ENCODE results near the gene TWIST2.

Gene TWIST2

GRCh38 chr2:238884812-238885408, 37.0 kb downstream of the TWIST2 start:
- H3K36me3 Mint-ChIP-seq (ENCODE audit: insufficient read depth), result no peaks in the 10 kb centered on the region
- H3K9me3 Mint-ChIP-seq, result no peaks in the 10 kb centered on the region
- no peak overlapping the region for H3K27ac Mint-ChIP-seq
- peaks cover 47 to 67% of the 10 kb centered on the region in 2 donors for H3K27me3 Mint-ChIP-seq
- no peaks in the 10 kb centered on the region for H3K4me1 Mint-ChIP-seq (ENCODE audit: low read depth in 2 of 2)
- ATAC-seq (replicated peaks) (no peak), DNase-seq (no peak)
- no peak overlapping the region for H3K4me3 Mint-ChIP-seq

DNA sequence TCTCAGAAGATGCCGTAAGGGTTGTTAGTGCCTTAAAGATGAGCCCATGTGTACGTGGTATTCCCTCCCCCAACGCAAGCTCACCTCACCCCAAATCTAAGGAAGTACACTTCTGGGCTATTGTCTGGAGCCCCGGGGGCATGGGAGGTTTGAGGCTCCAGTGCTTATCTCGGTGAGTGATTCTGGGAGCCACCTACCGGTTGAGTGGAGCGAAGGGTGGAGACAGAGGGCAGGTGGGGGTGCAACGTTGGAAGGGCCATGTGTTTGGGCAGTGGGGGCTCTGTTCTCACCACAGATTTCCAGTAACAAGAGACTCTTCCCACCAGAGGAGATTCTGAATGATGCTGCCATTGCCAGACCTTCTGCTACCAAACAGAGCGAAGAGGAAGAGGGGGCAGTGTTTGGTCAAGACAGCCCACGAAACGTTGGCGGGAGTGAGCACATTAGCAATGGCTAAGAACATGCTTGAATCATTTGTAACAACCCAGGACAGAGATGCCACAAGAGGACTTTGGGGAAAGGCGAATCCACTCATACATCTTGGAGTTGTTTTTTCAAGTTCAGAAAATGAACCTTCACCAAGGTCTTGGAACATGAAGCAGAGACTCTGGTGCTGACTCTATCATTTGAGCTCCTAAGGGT, 38.7 kb downstream of the TWIST2 start:
- Mint-ChIP-seq H3K36me3 (ENCODE audit: insufficient read depth) (no peaks in the 10 kb centered on the region), H3K4me1 (ENCODE audit: low read depth in 2 of 2) (no peaks in the 10 kb centered on the region), H3K27me3 (peaks cover 49 to 78% of the 10 kb centered on the region in 2 donors), H3K9me3 (no peaks in the 10 kb centered on the region), H3K27ac (no peak overlapping the region), H3K4me3 (no peak overlapping the region)
- no peak for ATAC-seq (replicated peaks)
- DNase-seq, result no peak

DNA sequence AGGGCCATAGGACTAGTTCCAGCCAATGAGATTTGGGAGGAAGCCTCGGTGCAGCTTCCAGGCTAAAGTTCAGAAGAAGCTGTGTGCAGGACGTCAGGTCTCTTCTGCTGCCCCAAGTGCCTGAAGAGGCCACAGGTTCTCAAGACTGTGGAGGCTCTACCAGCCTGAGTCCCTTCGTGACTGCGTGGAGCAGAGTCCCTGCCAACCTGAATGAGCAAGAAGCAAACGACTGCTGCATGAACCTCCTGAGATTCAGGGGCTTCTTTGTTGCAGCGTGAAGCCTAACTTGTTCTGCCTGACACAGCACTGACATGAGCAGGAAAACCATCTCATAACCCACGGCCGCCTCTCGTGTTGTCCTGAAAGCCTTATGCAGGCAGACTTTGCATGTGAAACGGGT, 39.7 kb downstream of the TWIST2 start:
- no peak for DNase-seq
- Mint-ChIP-seq H3K27me3 (peaks cover 42 to 75% of the 10 kb centered on the region in 2 donors), H3K9me3 (no peaks in the 10 kb centered on the region), H3K4me1 (ENCODE audit: low read depth in 2 of 2) (no peaks in the 10 kb centered on the region), H3K27ac (no peak overlapping the region), H3K4me3 (no peak overlapping the region), H3K36me3 (ENCODE audit: insufficient read depth) (no peaks in the 10 kb centered on the region)
- no peak for ATAC-seq (replicated peaks)

- Mint-ChIP-seq H3K27me3 (peaks cover 31 to 67% of the 10 kb centered on the region in 2 donors), H3K4me3 (no peak overlapping the region), H3K36me3 (ENCODE audit: insufficient read depth) (no peaks in the 10 kb centered on the region), H3K4me1 (ENCODE audit: low read depth in 2 of 2) (no peaks in the 10 kb centered on the region), H3K27ac (no peak overlapping the region), H3K9me3 (no peaks in the 10 kb centered on the region)
- DNase-seq (no peak), ATAC-seq (replicated peaks) (no peak)
Observed at GRCh38 chr2:238888781-238889180, 40.9 kb downstream of the TWIST2 start.

DNA sequence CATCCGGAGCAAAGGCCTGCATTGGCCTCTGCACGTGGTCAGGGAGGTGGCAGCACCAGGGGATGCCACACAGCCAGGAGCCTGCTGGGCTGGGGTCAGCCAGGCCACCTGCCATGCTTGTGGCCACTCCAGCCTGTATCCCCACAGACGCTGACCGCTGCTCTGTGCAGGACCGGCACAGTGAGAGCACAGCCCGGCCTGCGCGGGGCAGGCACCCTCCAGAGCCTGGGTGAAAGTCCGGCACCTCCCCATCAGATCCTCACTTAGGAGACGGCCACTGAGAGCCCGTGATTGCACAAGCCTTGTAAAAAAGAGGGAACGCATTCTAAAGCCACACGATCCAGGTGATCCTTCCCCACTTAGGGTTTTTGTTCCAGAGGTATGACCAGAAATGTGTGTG, 42.2 kb downstream of the TWIST2 start:
- Mint-ChIP-seq H3K27ac (no peak overlapping the region), H3K4me3 (no peak overlapping the region), H3K27me3 (peaks cover 25 to 72% of the 10 kb centered on the region in 2 donors), H3K36me3 (ENCODE audit: insufficient read depth) (no peaks in the 10 kb centered on the region), H3K4me1 (ENCODE audit: low read depth in 2 of 2) (no peaks in the 10 kb centered on the region), H3K9me3 (no peaks in the 10 kb centered on the region)
- DNase-seq (no peak), ATAC-seq (replicated peaks) (no peak)

GRCh38 chr2:238890618-238891456, 43.0 kb downstream of the TWIST2 start:
- no peaks in the 10 kb centered on the region for H3K36me3 Mint-ChIP-seq (ENCODE audit: insufficient read depth)
- H3K27me3 Mint-ChIP-seq, result peaks cover 18 to 72% of the 10 kb centered on the region in 2 donors
- no peak for DNase-seq
- ATAC-seq (replicated peaks), result no peak
- no peaks in the 10 kb centered on the region for H3K9me3 Mint-ChIP-seq
- no peaks in the 10 kb centered on the region for H3K4me1 Mint-ChIP-seq (ENCODE audit: low read depth in 2 of 2)
- no peak overlapping the region for H3K4me3 Mint-ChIP-seq
- H3K27ac Mint-ChIP-seq, result no peak overlapping the region

- DNase-seq (no peak), ATAC-seq (replicated peaks) (no peak)
- no peak overlapping the region for H3K27ac Mint-ChIP-seq
- no peak overlapping the region for H3K4me3 Mint-ChIP-seq
- peaks cover 11 to 73% of the 10 kb centered on the region in 2 donors for H3K27me3 Mint-ChIP-seq
- H3K36me3 Mint-ChIP-seq (ENCODE audit: insufficient read depth), result no peaks in the 10 kb centered on the region
- H3K9me3 Mint-ChIP-seq, result no peaks in the 10 kb centered on the region
- H3K4me1 Mint-ChIP-seq (ENCODE audit: low read depth in 2 of 2), result no peaks in the 10 kb centered on the region
Observed at GRCh38 chr2:238891457-238892203, 43.7 kb downstream of the TWIST2 start.

GRCh38 chr2:238892204-238892500, 44.3 kb downstream of the TWIST2 start:
- Mint-ChIP-seq H3K27ac (no peak overlapping the region), H3K4me3 (no peak overlapping the region), H3K36me3 (ENCODE audit: insufficient read depth) (no peaks in the 10 kb centered on the region), H3K27me3 (peaks cover 10 to 73% of the 10 kb centered on the region in 2 donors), H3K9me3 (no peaks in the 10 kb centered on the region), H3K4me1 (ENCODE audit: low read depth in 2 of 2) (no peaks in the 10 kb centered on the region)
- DNase-seq (no peak), ATAC-seq (replicated peaks) (no peak)

DNA sequence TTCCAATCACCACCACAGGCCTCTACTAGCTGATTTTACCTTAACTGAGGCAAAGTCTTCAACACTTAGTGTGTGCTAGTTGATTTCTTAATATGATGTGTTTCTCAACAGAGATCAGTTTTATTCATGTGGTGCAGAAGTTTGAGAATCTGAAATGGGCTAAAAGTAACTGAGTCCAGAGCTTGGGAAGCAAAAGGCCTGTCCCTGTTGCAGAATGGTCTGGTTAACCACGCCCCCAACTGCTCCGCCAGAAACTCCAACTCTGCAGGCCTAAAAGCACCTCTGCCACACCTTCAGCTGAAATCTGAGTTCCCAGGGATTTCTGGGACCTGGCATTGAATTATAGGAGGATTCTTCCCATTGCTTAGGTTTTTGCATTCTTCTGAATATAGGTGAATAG, 44.9 kb downstream of the TWIST2 start:
- no peaks in the 10 kb centered on the region for H3K9me3 Mint-ChIP-seq
- ATAC-seq (replicated peaks), result no peak

DNA sequence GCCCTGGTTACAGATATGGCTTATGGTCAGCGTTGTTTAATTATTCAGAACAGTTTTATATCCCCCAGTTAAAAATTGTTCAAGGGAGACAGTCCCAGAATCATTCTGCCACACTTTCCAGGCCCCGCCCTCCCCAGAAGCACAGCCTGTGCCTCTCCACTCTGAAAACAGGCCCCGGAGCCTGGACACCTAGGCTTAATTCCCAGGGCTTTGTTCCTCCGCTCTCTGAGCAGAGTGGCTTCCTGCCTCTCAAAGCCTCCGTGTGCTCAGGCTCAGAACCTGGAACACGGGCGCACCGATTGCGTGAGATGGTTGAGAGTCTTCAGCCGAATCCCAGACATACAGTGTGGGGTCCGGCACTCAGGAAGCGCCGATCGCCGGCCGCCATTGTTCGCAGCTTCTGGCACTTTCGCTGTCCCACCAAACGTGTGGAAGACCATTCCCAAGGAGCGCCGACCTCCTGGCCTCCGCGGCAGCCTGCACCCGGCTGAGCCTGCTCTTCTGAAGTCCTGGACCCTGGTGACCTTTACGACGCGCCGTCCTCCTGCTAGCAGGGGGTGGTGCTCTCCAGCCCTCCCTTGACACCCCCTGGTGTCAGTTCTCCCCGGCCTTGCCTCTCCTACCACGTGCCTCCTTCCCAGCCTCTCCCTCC, 45.6 kb downstream of the TWIST2 start:
- Mint-ChIP-seq H3K36me3 (ENCODE audit: insufficient read depth) (no peaks in the 10 kb centered on the region), H3K4me1 (ENCODE audit: low read depth in 2 of 2) (no peaks in the 10 kb centered on the region), H3K27me3 (peaks cover 10 to 79% of the 10 kb centered on the region in 2 donors), H3K27ac (no peak overlapping the region), H3K9me3 (no peaks in the 10 kb centered on the region), H3K4me3 (no peak overlapping the region)
- DNase-seq, result no peak
- ATAC-seq (replicated peaks), result no peak

More for the DNA sequence above, 44.9 kb downstream of the TWIST2 start:
- Mint-ChIP-seq H3K27ac (no peak overlapping the region), H3K4me3 (no peak overlapping the region), H3K27me3 (peaks cover 10 to 80% of the 10 kb centered on the region in 2 donors), H3K36me3 (ENCODE audit: insufficient read depth) (no peaks in the 10 kb centered on the region), H3K4me1 (ENCODE audit: low read depth in 2 of 2) (no peaks in the 10 kb centered on the region)
- no peak for DNase-seq

DNA sequence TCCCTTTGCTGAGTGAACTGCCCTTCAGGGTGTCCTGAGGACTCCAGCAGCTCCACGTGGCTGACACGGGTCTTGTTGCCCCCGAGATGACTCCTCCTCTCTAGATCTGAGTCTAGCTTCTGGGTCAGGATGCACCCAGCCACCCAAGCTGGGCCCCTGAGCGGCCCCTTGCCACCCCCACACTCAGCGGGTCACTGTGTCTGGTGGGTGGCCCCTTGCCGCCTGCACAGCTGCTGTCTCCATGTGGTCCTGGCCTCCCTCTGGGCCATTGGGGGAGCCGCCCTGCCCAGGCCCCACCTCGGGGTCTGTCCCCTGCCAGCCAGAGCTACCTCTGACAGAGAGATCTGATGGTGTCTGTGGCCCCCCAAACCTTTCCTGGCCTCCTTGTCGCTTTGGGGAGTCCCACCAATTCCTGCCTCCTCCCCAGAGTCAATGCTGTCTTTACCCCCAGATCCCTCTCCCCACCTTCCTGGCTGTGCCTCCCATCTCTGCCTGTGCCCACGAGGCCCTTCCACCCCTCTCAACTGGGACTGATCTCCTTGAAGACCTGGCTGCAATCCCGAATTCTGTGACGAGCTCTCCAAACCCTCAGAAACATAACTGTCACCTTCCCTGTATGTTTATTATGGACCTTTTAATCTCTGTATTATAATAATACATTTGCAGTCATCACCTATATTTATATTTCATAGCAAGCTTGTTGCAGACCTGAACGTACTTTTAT, 46.5 kb downstream of the TWIST2 start:
- Mint-ChIP-seq H3K27me3 (peaks cover 10 to 82% of the 10 kb centered on the region in 2 donors), H3K9me3 (no peaks in the 10 kb centered on the region), H3K27ac (no peak overlapping the region), H3K4me1 (ENCODE audit: low read depth in 2 of 2) (no peaks in the 10 kb centered on the region), H3K36me3 (ENCODE audit: insufficient read depth) (no peaks in the 10 kb centered on the region), H3K4me3 (no peak overlapping the region)
- no peak for ATAC-seq (replicated peaks)
- no peak for DNase-seq

DNA sequence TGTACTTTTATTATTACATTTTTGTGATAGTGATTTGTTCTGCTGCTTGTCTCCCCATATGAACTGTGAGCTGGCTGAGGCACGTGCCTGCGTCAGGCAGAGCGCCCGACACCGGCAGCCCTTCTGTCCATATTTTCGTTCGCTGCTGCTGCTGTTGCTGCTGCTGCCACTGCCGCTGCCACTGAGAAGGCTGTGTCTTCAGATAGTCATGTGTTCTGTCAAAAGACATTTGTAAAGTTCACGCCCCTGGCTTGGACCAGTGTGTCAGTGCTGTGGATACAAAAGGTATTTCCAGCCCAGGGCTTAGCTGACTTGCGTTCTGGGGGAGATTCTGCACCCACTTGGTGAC, 47.0 kb downstream of the TWIST2 start:
- Mint-ChIP-seq H3K4me1 (ENCODE audit: low read depth in 2 of 2) (no peaks in the 10 kb centered on the region), H3K9me3 (no peaks in the 10 kb centered on the region), H3K4me3 (no peak overlapping the region), H3K27me3 (peaks cover 10 to 79% of the 10 kb centered on the region in 2 donors), H3K27ac (no peak overlapping the region), H3K36me3 (ENCODE audit: insufficient read depth) (no peaks in the 10 kb centered on the region)
- ATAC-seq (replicated peaks) (no peak), DNase-seq (no peak)
